ENCODE data around the gene VASN.
A peak's percentile ranks its signal among the peaks of the same experiment; 100 is the strongest.

The VASN gene

DNA sequence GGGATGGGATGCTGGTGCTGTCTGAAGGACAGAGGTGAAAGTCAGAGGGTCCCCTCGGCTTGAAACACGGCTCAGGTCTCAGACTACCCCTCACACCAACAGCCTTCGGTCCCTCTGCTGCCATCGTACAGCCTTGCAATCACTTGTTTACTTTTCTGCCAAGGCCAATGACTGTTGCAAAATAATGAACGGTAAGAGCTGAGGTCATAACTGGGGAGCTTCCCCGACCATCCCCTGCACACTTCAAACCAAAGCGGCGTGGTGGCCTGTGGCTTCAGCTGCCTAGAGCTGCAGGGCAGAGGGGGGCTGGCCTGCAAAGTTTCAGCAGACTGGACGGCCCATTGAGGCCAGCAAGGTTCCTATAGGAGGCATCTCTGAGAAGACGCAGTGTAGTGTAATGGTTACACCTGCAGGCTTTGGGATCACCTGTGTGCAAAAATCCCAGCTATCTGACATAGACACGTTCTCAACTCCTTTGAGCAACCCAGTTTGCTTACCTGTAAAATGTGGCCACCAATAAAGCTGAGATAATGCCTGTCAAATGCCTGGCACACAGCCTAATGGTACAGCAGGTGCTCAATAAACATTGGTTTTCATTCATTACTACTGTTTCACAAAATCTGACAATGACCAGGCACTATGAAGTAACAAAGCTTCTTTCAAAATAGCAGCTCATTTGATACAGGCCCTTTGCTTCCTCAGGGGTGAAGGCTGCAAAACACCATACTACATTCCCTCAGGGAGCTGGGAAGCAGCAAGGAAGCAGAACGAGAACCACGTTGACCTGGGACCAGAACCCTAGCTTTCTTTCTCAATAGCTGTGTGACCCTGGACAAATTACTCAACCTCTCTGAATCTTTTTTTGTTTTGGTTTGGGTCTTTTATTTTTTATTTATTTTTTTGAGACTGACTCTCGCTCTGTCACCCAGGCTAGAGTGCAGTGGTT is 25.5 kb upstream of the VASN start:
- no peak overlapping the region for H3K4me3 ChIP-seq (ENCODE audit: low read length)
- DNase-seq (ENCODE audit: low read depth): no peak
- TF ChIP-seq, protein P1, sequence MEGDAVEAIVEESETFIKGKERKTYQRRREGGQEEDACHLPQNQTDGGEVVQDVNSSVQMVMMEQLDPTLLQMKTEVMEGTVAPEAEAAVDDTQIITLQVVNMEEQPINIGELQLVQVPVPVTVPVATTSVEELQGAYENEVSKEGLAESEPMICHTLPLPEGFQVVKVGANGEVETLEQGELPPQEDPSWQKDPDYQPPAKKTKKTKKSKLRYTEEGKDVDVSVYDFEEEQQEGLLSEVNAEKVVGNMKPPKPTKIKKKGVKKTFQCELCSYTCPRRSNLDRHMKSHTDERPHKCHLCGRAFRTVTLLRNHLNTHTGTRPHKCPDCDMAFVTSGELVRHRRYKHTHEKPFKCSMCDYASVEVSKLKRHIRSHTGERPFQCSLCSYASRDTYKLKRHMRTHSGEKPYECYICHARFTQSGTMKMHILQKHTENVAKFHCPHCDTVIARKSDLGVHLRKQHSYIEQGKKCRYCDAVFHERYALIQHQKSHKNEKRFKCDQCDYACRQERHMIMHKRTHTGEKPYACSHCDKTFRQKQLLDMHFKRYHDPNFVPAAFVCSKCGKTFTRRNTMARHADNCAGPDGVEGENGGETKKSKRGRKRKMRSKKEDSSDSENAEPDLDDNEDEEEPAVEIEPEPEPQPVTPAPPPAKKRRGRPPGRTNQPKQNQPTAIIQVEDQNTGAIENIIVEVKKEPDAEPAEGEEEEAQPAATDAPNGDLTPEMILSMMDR (conservative IDR thresholded peaks at IDR 0.05; ENCODE audit: low read length): no peak

GRCh38 chr16:4347010-4347409 is 24.6 kb upstream of the VASN start:
- peak; percentile 33 for DNase-seq (ENCODE audit: low read depth)
- TF ChIP-seq, protein P1 (conservative IDR thresholded peaks at IDR 0.05; ENCODE audit: low read length): no peak
- no peak overlapping the region for H3K4me3 ChIP-seq (ENCODE audit: low read length)

- TF ChIP-seq, protein P1 (conservative IDR thresholded peaks at IDR 0.05; ENCODE audit: low read length): no peak
- no peak overlapping the region for H3K4me3 ChIP-seq (ENCODE audit: low read length)
- no peak for DNase-seq (ENCODE audit: low read depth)
These were observed 23.7 kb upstream of the VASN start for GRCh38 chr16:4347765-4348509.

- TF ChIP-seq, protein P1 (conservative IDR thresholded peaks at IDR 0.05; ENCODE audit: low read length): no peak
- DNase-seq (ENCODE audit: low read depth): no peak
- H3K4me3 ChIP-seq (ENCODE audit: low read length): no peak overlapping the region
These were observed 22.3 kb upstream of the VASN start for GRCh38 chr16:4349332-4349731.

DNA sequence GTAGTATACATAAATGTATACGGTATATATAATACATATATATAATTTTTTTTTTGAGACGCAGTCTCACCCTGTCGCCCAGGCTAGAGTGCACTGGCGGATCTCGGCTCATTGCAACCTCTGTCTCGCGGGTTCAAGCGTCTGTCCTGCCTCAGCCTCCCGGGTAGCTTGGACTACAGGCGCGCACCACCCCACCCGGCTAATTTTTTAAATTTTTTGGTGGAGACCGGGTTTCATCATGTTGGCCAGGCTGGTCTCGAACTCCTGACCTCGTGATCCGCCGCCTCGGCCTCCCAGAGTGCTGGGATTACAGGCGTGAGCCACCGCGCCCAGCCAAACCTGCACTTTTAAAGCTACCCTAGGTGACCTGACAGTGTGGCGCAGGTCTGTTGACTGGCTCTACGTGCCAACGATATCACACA is 21.3 kb upstream of the VASN start:
- H3K4me3 ChIP-seq (ENCODE audit: low read length): peak overlapping the region; percentile 72
- no peak for DNase-seq (ENCODE audit: low read depth)
- TF ChIP-seq, protein P1 (conservative IDR thresholded peaks at IDR 0.05; ENCODE audit: low read length): no peak

- peak within 1 kb of the TSS; percentile 72 for H3K4me3 ChIP-seq (ENCODE audit: low read length)
- DNase-seq (ENCODE audit: low read depth): peak; percentile 91
- TF ChIP-seq, protein P1 (conservative IDR thresholded peaks at IDR 0.05; ENCODE audit: low read length): peak; percentile 5; the same call in 1 of the 2 replicates
These were observed 20.6 kb upstream of the VASN start, which contains the start of gene PAM16 for GRCh38 chr16:4350787-4351659. PAM16 (minus strand) TSS chr16:4351321; CDS start chr16:4351234, 87 bp downstream.
